CD4-positive, alpha-beta T cell treated with Interleukin-17A for 4 hours (primary cell): Measurements from ENCODE around the gene EEF1AKMT2.
"Not testable (repeated sequence)": the region's sequence is repeated elsewhere in the genome, so short reads cannot be mapped to it uniquely, and the experiment has no call there.

Source experiments
- DNase-seq: peaks from one replicate; pipeline ENCODE4 v3.0.0-alpha.2; 2020; ENCODE audit warnings: mixed read lengths

Gene EEF1AKMT2

DNA sequence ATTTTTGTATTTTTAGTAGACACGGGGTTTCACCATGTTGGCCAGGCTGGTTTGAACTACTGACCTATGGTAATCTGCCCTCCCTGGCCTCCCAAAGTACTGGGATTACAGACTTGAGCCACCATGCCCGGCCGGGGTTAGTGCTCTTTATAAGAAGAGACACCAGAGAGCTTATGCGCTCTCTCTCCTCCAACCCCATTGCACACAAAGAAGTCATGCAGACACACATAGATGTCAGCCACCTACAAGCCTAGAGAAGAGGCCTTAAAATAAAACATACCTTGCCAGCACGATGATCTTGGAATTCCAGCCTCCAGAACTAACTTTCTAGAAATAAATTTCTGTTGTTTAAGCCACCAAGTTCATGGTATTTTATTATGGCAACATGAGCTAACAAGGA, 37.5 kb downstream of the EEF1AKMT2 start:
- DNase-seq, result no peak

DNA sequence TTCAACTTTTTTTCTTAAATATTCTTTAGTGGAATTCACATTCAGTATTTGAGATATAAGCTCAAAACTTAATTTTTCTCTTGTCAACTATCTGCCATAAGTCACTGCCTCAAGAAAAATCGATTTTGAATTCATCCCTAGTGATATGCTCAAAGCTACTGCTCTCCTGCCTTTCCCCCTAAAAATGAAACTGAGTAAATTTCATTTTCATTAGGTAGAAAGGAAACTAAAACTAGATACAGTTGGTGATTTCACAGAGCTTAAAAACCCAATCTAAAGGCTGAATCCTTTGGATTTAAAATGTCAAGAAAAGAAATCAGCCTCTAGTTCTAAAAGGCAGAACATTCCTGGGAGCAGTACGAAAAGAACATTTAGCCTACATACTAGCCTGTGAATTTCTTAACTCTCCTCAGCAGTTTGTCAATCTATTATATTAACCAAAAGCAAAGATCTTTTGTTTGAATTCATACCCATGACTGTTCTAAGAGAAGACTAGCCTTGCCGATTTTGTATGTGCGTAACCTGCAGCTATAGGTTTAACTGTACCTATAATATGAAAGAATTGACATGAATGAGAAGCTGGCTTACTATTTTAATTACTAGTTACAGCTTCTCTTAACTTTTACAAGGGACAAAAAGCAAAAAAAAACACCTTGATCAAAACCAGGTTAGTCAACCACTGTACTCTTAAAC, 42.6 kb downstream of the EEF1AKMT2 start:
- no peak for DNase-seq

DNA sequence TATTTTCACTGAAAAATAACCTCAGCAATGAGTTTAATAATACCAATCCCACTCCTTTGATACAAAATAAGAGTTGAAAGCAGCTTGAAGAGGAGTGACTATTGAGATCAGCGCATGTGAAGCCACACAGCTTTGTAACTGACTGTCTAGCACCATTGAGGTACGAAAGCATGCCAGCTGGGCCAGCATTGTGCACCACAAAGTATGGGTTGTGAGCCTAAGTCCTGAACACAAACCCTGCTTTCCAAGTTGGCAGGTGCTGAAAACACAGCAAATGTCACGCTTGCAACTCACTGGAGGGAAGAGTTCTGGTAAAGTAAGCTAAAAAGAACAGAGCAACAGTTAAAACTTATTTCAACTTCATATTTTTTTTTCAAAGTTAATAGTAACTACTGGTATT, 43.5 kb downstream of the EEF1AKMT2 start:
- no peak for DNase-seq

DNA sequence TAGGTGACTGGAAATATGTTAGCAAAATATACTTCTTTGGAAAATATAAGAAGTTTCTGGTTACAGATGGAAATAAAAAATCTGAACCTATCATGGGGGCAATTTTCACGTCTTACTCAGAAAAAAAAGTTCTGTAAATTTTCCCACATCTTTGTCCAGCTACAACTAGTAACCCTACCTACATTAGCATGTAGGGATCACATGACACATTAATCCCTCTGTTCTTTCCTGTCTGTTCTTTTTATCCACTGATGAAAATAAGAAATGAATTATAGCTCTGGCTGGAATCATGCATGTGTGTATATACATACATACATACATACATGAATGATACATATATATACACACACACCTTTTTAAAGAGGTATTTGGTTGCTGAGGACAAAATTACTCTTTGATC, 43.9 kb downstream of the EEF1AKMT2 start:
- no peak for DNase-seq

DNA sequence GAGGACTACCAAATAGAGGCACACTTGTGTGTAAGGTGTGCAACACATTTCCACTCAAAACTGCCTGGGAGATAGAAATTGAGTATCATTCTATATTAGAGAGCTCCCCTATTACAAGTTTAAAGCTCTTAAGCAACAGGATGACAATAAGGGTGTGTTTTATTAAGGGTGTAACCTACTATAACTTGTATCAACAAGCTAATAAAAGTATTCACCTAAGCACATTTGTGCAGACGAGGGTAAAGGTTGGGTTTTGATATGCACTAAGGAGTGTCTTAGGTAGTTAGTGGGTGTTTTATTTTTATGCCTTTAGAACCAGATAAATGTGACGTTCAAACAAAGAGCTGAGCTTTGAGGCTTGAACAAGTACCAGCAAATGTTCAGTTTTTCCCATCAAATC, 44.7 kb downstream of the EEF1AKMT2 start:
- DNase-seq, result no peak

DNA sequence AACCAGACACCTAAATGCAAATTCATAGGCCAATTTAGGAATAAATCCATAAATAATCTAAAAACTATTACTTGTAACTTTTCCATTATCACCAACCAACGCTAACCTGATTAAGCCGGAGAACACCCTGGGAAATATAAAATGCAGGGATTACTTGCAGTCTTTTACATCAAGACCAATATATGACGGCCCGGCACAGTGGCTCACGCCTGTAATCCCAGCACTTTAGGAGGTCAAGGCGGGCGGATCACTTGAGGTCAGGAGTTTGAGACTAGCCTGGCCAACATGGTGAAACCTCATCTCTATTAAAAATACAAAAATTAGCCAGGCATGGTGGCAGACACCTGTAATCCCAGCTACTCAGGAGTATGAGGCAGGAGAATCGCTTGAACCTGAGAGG, 45.2 kb downstream of the EEF1AKMT2 start:
- not testable (repeated sequence) for DNase-seq

DNA sequence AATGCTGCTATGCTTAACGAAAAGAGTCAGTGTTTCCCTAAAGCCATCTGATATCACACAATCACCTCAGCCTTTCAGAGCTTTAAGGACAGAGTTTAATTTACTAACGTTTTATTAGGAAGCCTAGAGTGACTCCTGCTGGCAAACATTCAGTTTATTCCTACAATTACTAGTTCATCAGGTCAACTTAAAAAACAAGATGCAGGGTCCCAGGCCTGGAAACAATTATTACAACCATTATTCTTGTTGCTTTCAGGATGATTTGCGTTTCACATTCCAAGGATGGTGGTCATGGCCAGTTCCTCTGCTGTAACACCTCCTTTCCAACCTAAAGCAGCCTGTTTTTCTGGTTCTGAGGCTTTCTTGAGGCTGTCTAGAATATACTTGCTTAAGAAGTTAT, 46.0 kb downstream of the EEF1AKMT2 start:
- peak; percentile 55 for DNase-seq

DNA sequence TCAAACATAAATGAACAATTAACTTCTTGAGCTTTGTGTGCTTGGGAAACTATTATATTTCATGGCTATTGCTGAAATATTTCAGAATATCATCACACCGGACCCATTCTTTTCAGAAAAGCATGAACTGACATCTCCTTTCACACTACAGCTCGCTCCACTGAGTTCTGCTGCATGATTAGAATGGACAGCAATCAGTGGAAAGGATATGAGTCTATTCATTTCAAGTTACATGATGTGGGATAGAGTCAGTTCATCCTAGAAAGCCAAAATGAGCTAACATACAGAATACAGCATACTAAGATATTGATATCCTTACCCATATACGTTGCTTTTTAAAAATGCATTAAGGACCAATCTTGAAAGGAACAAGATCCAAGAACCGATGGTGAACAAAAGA, 46.4 kb downstream of the EEF1AKMT2 start:
- no peak for DNase-seq

DNA sequence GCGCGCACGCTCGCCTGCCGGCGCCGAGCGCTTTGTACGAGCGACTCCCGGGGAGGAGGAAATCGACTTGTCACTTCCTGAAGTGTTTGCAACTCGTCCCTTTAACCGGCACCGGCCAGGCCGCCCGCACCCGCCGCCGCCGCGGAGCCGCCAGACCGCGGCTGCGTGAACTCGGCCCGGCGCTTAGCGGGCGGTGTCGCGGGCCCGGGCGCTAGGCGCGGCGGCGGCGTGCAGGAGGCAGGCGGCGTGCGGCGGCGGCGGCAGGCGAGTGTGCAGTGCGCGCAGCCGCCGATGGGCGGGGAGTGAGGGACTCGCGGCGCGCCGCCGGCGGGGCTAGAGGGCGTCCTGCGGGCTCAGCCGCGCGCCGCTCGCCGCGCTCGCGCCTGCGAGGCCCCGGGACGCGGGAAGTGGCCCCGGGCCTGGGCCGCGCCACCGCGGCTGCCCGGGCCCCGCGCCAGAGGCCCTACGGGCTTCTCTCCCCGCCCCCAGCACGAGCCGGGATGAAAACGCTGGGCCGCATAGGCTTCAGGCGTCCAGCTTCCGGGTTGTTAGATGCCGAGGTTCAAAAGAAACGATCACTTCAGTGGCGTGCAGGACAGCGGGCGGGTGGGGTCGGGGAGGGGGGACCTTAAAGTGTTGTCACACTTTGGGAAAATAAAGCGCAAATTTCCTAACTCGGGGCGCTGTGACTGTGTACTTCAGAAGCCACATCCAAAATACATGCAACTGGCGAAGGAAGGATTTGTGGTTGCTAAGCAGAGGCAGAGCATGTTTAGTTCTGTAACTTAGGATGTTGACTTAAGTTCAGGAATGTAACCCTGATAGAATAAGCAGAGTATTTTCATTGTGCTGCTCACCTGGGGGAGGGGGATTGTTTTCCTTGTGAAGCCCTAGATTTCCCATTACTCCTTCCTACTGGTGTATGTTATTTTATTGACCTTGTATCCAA, 47.3 kb downstream of the EEF1AKMT2 start, which contains the start of gene FAM53B:
TSS of gene FAM53B (minus strand) at position 277 of the 949 bp plus-strand sequence. CDS start 37,665 bp downstream, outside the sequence.
- DNase-seq, result peak; percentile 88

DNA sequence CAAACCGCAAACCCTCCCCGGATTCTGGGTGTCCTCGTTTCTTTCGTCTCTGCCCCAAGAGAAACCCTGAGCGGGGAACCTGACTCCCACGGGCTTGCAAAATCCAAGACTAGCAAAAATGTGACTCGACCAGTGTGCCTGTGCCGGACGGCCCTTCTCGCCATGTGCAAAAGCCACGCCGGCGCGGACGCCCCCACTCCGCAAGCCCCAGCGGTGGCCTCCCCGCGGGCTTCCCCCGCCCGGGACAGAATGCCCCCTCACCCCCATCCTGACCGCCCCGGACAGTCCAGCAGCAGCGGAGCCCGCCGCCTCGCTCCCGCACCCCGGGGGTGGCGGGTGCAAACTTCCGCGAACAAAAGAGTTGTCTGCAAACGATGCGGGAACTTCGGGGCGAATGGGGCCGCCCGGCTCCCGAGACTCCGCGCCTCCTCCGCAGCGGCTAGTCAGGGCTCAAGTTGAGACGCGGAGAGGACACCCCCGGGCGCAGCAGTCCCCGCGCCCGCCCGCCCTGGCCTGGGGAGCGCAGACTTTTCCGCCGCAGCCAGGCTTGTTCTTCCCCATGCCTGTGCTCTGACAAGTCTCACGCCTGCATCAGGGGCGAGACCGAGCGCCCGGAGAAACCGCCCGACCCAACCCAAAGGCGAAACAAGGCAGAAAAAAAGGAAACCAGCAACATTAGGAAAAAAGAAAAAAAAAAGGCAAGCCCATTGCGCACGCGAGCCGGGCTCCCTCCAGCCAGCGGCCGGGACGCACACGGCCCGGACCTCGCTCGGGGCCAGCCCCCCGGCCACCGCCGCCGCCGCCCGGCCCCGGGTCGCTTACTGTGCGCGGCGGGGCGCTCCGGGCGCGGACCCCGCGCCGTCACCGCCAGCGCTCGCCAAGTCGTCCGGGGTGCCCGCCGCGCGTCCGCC, 48.2 kb downstream of the EEF1AKMT2 start:
- DNase-seq, result peak; percentile 55

DNA sequence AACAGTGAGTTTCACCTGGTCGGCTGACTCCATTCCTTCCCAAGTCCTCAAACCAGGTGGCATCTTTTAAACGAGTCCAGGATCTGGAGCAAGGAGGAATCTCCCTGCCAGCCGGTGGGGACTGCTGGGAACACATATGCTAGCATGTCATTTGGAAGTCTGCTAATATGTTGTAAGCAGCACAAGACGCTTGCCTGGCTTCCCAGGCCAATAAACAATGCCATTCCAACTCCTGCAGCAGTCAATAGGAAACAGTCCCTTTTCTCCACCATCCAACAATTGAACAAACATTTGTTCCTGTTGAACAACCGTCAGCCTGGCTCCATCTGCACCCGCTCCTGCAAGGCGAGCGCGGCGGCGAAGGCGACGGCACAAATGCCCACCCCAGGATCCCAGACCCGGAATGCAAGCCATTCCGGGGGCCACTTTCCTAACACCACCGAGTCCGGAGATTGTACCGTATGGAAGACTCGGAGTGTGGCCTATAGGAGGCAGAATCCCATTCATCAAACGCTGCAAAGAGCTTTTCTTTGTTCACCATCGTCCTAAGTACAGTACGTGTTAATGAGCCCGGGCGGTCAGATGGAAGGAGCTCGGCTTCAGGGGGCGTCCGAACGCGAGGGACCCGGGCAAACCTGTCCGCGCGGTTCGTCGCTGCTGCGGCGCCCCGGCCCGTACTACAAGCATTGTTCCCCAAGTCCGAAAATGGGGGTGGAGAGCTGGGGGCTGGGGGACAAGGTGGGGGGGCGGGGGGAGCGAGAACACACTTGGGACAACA, 49.1 kb downstream of the EEF1AKMT2 start:
- no peak for DNase-seq

DNA sequence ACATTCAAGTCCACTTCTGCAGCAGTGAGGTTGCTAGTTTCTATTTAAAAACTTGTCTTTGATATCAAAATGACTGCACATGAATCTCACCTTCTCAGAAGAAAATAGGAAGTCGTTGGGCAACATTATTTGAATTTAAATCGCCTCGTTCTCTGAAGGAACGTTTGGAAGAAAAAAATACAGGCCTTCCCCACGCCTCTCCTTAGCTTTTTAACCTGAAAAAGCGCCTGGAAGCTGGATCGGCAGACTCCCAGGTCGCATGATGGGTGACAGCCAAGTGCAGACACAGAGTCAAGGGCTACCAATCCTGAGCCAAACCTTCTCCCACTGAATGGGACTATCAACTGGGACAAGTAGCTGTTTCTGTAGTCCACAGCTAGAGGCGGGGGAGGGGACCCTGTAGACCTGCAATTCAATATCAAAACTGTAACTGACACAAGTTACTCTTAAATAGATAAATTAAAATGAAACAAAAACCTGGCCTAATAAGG, 49.7 kb downstream of the EEF1AKMT2 start:
- peak; percentile 64 for DNase-seq

DNA sequence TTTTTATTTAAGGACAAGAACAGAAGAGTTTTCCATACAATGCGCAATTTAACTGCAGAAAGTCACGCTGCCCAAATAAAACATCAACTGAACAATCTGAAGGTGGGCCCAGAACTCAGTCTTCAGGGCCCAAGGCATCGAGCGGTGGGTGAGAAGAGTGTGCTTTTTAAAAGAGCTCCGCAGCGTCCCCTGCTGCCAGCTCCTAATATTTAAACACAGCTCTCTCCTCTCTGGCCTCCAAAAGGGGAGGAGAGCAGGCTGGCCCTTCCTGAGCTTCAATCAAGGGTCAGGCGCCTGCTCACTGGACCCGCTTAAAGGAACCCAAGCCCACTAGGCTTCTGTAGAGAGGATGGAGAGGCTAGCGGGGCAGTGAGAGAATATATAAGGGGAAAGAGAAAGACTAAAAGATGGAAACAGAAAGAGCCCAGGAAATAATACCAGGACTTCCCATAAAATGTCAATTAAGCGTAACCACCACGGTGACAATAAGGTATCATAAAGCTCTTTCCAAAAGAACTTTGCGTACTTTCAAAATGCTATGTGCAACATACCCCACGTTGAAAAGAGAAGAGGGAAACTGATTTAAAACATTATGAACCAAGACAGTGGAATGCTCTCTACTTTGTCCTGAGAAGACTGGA, 50.3 kb downstream of the EEF1AKMT2 start:
- DNase-seq, result peak; percentile 85

DNA sequence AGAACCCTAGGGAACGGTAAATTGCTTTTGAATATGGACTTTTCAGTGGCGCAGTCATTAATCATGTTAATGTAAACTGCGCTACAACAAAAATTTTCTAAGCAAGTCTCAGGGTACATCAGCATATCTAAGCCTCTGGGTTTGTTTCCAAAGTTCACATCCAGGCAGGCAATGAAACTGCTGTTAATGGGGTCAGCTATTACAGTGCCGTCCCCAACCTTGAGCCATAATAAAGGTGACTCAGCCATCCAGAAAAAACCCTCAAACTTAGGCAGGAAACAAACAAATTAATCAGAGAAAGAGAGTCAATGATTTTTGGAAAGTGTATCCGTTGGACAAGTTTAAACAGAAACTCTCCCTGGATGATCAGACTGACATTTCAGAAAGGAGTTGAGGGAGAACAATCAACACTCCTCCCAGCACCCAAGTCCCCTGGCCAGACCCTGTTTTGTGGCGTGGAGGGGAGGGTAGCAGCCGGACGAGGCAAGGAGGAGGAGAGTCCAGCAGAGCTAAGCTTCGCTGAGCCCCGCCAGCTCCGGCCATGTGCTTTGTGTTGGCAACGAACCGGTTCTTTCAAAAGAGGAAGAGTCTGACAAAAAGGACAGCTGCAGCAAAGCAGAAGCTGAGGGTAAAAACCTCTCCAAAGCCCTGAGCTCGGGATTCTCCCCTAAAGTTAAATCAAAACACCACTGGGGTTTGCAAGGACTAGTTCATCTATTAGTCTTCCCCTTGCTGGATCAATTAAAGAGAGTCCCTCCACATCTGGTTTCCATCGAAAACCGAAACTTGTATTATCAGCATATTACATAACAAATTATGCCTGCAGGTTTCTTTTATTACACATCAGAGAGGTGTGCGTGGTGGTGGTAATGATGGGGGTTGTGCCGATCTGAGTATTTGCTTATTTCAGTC, 51.1 kb downstream of the EEF1AKMT2 start:
- DNase-seq, result no peak

DNA sequence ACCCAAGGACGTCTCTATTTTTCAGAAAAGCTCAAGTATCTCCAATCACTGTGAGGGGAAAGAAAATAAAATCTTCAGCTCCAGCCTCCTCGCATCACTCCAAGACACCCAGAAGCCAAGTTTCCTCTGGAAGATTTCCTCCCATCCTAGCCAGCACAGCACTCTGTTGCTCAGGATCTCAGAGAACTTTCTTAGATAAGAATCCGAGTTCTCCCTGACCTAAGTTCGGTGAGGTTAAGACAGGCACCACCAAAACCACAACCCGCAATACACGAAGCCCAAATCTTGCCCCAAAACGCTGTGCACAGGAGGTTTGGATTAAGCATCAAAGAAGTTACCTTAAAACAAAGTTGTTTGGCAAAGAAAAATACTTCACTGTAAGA, 51.7 kb downstream of the EEF1AKMT2 start:
- peak; percentile 51 for DNase-seq

DNA sequence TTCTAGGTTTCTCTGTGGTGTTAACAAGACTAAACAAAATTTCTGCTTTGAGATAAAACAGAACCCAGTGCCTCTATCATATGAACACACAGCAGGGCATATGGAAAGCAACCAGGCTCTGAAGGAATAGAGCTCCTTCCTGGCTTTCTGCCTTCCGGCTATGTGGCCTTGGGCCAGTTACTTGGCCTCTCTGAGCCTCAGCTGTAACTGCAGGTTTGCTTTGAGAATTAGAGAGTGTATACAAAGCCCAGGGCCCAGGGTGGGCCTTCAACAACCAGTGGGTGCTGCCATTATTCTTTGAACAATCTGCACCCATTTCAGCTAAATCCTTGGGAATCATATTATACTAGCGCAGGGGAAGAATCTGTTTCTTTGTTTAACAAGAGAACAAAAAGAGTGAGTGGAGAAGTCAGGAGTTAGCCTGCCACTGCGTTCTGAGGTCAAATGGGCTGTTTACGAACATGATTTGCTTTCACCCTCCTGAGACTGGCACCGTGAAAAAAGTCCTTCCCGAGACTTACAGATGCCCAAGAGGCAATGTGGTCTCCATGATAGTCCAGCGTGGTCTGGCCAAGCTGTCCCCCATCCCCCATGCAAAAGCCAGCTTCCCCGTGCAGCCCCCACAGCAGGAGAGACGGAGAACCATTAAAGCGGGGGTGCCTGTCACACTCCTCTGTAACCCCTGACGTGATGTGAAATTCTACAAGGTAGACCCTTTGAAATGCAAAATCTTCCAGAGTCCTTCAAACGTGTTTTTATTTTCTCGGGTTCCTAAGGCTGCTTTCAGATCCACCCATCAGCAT, 52.4 kb downstream of the EEF1AKMT2 start:
- no peak for DNase-seq

DNA sequence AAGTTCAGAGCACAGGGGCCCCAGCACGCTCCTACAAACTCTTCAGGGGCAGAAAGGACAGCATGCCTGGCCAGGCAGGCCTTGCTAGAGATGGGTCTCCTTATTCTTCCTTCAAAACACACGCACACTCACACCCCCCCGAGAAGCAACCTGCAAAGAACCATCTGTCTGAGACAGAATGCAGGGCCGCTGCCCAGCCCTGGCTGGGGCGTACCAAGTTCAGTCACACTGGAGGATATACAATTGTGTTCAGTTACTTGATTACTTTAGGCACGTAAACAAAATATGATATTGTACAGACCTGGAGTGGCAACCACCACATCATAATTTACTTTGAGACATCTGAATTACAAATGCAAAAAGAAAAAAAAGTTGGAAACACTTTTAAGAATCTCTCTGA, 53.2 kb downstream of the EEF1AKMT2 start:
- DNase-seq, result peak; percentile 7

DNA sequence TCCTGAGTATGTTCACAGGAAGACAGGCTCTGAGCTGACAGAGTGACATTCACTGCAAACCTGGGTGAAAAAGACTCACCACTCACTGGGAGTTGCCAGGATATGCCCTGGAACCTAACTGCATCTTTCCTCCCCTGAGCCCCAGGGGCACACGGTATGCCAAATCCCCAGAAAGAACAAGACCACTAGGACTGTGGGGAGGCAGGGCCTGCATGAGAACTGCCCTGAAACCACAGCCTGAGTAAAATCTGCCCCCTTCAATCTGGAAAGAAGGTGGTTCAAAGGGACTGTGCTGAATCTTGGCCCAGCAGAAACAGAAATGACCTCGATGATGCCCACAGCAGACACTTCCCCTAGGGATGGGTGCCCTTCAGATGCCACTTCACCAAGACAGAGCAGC, 54.0 kb downstream of the EEF1AKMT2 start:
- peak; percentile 12 for DNase-seq

DNA sequence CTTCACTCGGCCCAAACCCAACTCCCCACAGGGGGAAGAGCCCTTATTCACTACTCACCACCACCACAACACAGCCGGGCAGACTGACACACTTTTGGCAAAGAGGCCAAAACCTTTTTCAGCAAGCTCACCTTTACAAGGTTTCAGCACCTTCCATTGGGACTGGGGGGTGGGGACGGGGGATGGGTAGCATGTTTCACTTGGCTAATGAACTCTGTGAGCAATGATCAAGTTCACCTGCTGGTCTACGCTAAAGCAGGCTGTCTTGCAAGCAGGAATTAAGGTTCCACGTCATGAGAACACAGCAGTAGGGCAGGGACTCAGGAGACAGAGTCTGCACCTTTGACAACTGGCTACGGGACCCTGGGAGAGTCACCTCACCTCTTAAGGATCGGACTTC, 54.5 kb downstream of the EEF1AKMT2 start:
- DNase-seq, result peak; percentile 48
